ENCODE data around the gene CSNK2A1. TPM values are rescaled to one million over a fixed set of nuclear protein-coding genes. Genes with fewer than 3 reads are reported as not detected.

CSNK2A1 gene
- total RNA-seq, 1 experiment from 2014 or later = 205 TPM

- POLR2A ChIA-PET = no interaction called here
- Mint-ChIP-seq H3K27ac (ENCODE audit: unreplicated experiment) (no peak overlapping the region), H3K4me1 (ENCODE audit: low read depth, unreplicated experiment) (peaks cover 33% of the 10 kb centered on the region), H3K4me3 (ENCODE audit: unreplicated experiment) (no peak overlapping the region), H3K27me3 (ENCODE audit: insufficient read depth, unreplicated experiment) (no peaks in the 10 kb centered on the region), H3K9me3 (ENCODE audit: unreplicated experiment) (no peaks in the 10 kb centered on the region), H3K36me3 (ENCODE audit: insufficient read depth, unreplicated experiment) (peaks cover 39% of the 10 kb centered on the region)
- Histone ChIP-seq H3K4me1 (peaks cover 32% of the 10 kb centered on the region), H3K9me3 (no peaks in the 10 kb centered on the region), H3K4me3 (ENCODE audit: low read depth, low read length) (no peak overlapping the region), H3K27me3 (replicated peaks; ENCODE audit: control insufficient read depth, insufficient read depth, low read length) (no peaks in the 10 kb centered on the region), H3K36me3 (ENCODE audit: control insufficient read depth, insufficient read depth, low read length) (no peaks in the 10 kb centered on the region)
- intact Hi-C loops (cut with micrococcal nuclease; ENCODE audit: unreplicated experiment) = no loop called here
- no peak for DNase-seq
- no TSS peak for BruUV-seq (replicated peaks)
- no peak for TF ChIP-seq CTCF (IDR thresholded peaks at IDR 0.05; ENCODE audit: insufficient read depth in 1 of 2, low read depth in 1 of 2, low read length in 1 of 2, severe bottlenecking in 1 of 2, unreplicated experiment in 1 of 2)
- CTCF ChIA-PET = no interaction called here
Measured at GRCh38 chr20:533526-533925, 10.1 kb downstream of the CSNK2A1 start.

- H3K4me3 ChIP-seq (ENCODE audit: low read depth, low read length) = no peak overlapping the region
- Mint-ChIP-seq H3K27me3 (ENCODE audit: insufficient read depth, unreplicated experiment) (no peaks in the 10 kb centered on the region), H3K4me1 (ENCODE audit: low read depth, unreplicated experiment) (peaks cover 37% of the 10 kb centered on the region), H3K36me3 (ENCODE audit: insufficient read depth, unreplicated experiment) (peaks cover 49% of the 10 kb centered on the region), H3K4me3 (ENCODE audit: unreplicated experiment) (no peak overlapping the region), H3K27ac (ENCODE audit: unreplicated experiment) (no peak overlapping the region), H3K9me3 (ENCODE audit: unreplicated experiment) (no peaks in the 10 kb centered on the region)
- H3K4me1 ChIP-seq = peaks cover 34% of the 10 kb centered on the region
- no peak for TF ChIP-seq CTCF (IDR thresholded peaks at IDR 0.05; ENCODE audit: insufficient read depth in 1 of 2, low read depth in 1 of 2, low read length in 1 of 2, severe bottlenecking in 1 of 2, unreplicated experiment in 1 of 2)
- intact Hi-C loops (cut with micrococcal nuclease; ENCODE audit: unreplicated experiment) = no loop called here
- no peaks in the 10 kb centered on the region; the same call in 1 of the 2 replicates for H3K36me3 ChIP-seq (ENCODE audit: control insufficient read depth, insufficient read depth, low read length)
- DNase-seq = no peak
- BruUV-seq (replicated peaks) = no TSS peak
- CTCF ChIA-PET = no interaction called here
- H3K9me3 ChIP-seq = no peaks in the 10 kb centered on the region
- H3K27me3 ChIP-seq (replicated peaks; ENCODE audit: control insufficient read depth, insufficient read depth, low read length) = no peaks in the 10 kb centered on the region
- POLR2A ChIA-PET = no interaction called here
Measured at GRCh38 chr20:532530-532929, 11.1 kb downstream of the CSNK2A1 start.

GRCh38 chr20:531608-532007 lies 12.0 kb downstream of the CSNK2A1 start:
- no peak overlapping the region for H3K4me3 Mint-ChIP-seq (ENCODE audit: unreplicated experiment)

More at GRCh38 chr20:531608-532007, 12.0 kb downstream of the CSNK2A1 start:
- TF ChIP-seq CTCF (IDR thresholded peaks at IDR 0.05; ENCODE audit: insufficient read depth in 1 of 2, low read depth in 1 of 2, low read length in 1 of 2, severe bottlenecking in 1 of 2, unreplicated experiment in 1 of 2) = no peak
- H3K36me3 ChIP-seq (ENCODE audit: control insufficient read depth, insufficient read depth, low read length) = no peaks in the 10 kb centered on the region; the same call in 1 of the 2 replicates
- no peak for DNase-seq
- intact Hi-C loops (cut with micrococcal nuclease; ENCODE audit: unreplicated experiment) = loop anchor here (1.0 kb wide), 1 partner anchor 12 kb away; the partner anchor contains the start of gene CSNK2A1
- no TSS peak for BruUV-seq (replicated peaks)
- H3K27ac Mint-ChIP-seq (ENCODE audit: unreplicated experiment) = no peak overlapping the region
- H3K4me1 ChIP-seq = peaks cover 31% of the 10 kb centered on the region
- no peaks in the 10 kb centered on the region for H3K9me3 ChIP-seq
- H3K27me3 ChIP-seq (replicated peaks; ENCODE audit: control insufficient read depth, insufficient read depth, low read length) = no peaks in the 10 kb centered on the region
- no peaks in the 10 kb centered on the region for H3K27me3 Mint-ChIP-seq (ENCODE audit: insufficient read depth, unreplicated experiment)
- peaks cover 59% of the 10 kb centered on the region for H3K36me3 Mint-ChIP-seq (ENCODE audit: insufficient read depth, unreplicated experiment)
- H3K9me3 Mint-ChIP-seq (ENCODE audit: unreplicated experiment) = no peaks in the 10 kb centered on the region
- CTCF ChIA-PET = interaction anchor here (0.6 kb wide), 1 partner anchor 53 kb away, joined by 5 read pairs; no protein-coding TSS in a partner anchor
- POLR2A ChIA-PET = no interaction called here
- no peak overlapping the region for H3K4me3 ChIP-seq (ENCODE audit: low read depth, low read length)
- peaks cover 36% of the 10 kb centered on the region for H3K4me1 Mint-ChIP-seq (ENCODE audit: low read depth, unreplicated experiment)
